Activated T-helper 1 cell treated with Interleukin-2 at 50 U/mL for 16 hours (primary cell): ENCODE measurements around the gene UGT1A7.

Experiments used
- DNase-seq: peaks from one replicate; pipeline ENCODE4 v3.0.0-alpha.2; 2020; ENCODE audit warnings: low read depth

The UGT1A7 gene

DNA sequence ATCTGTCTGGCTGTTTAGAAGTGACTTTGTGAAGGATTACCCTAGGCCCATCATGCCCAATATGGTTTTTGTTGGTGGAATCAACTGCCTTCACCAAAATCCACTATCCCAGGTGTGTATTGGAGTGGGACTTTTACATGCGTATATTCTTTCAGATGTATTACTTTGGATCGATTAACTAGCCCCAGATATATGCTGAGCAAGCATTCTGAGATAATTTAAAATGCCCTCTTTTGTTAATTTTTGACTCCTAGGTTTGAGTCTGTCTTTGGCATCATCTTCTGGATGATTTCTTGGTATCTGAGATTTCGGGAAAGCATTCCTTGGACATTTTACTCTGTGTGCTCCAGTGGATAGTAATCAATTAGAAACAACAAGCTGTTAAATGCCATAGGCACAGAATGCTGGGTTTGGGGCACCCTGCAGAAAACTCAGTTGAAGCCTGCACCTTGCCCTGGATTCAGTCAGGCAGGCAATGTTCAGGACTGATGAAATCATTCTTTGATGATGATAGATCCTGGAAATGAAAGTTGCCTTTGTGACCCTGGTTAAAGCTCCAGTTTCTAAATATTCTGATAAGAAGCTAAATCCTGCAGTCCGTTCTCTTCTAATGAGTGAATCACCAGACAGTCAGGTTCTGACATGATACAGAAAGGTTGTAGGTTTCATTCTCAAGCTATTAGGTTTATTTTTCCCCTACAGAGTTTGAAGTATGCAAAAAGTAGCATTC lies 79.5 kb downstream of the UGT1A7 start:
- no peak for DNase-seq

DNA sequence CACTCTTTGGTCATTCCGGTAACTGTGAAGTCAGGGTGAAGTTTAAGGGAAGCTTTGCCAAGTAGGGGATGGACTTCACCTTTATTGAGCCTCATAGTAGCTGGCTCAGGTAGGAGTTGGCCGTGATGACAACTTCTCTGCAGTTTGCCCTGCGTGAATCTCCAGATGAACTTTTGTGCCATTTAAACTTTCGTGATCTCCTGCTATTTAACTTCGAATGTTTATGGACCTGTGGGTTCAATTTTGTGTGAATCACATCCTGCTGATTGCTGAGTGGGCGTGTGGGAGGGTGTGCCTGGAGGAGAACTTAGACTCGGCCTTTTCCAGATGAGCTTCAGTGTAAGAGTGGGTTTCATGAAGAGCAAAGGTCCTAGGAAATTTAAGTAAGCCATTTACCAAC lies 82.6 kb downstream of the UGT1A7 start:
- DNase-seq: no peak

DNA sequence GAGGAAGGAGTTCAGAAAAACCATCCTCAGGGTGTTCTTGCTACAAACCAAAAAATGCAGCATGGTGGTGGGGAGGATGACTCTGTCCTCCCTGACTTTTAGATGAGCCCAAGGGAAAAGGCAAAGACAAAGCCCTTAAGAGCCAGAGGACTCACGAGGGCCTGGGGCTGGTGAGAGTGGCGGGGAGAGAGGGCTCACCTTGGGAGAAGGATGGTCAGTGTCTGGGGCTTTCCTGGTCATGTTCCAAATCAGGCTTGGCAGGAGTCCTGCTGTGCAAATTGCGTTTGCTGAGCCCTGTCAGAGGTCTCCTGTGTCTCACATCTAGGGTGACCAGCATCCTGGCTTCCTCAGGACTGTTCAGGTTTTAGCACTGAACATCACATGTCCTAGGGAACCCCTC lies 83.1 kb downstream of the UGT1A7 start:
- DNase-seq: no peak

DNA sequence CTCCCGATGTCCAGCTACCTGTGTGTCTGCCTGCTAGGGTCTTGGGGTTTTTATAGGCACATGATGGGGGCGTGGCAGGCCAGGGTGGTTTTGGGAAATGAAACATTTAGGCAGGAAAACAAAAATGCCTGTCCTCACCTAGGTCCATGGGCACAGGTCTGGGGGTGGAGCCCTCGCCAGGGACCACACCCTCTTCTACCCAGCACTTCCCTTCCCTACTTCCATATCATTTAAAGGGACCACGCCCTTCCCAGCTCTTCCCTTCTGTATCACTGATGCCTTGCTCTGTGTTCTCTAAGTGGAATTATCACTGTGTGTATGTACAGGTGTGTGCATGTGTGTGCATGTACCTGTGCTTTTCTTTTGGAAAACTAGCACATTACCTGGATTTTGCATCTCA lies 84.7 kb downstream of the UGT1A7 start:
- no peak for DNase-seq

DNA sequence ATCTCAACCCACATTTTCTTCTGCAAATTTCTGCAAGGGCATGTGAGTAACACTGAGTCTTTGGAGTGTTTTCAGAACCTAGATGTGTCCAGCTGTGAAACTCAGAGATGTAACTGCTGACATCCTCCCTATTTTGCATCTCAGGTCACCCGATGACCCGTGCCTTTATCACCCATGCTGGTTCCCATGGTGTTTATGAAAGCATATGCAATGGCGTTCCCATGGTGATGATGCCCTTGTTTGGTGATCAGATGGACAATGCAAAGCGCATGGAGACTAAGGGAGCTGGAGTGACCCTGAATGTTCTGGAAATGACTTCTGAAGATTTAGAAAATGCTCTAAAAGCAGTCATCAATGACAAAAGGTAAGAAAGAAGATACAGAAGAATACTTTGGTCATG lies 86.4 kb downstream of the UGT1A7 start:
- no peak for DNase-seq

DNA sequence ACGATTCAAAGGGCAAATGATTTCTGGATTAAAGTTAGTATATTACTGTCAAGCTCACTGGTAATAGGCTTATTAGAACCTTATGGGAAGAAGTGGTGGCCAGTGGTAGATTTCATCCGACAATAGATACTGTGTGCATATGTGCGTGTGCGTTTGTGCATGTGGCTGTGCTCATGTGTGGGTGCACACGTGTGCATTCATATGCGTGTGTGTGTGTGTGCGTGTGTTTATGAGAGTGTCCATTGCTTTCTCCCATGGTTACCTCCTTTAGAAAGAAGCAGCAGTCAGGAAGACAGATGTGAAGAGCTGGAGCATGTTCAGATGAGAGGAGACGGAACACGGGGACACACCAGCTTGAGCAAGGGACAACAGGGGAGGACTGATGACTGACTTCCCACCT lies 87.6 kb downstream of the UGT1A7 start:
- DNase-seq: no peak

DNA sequence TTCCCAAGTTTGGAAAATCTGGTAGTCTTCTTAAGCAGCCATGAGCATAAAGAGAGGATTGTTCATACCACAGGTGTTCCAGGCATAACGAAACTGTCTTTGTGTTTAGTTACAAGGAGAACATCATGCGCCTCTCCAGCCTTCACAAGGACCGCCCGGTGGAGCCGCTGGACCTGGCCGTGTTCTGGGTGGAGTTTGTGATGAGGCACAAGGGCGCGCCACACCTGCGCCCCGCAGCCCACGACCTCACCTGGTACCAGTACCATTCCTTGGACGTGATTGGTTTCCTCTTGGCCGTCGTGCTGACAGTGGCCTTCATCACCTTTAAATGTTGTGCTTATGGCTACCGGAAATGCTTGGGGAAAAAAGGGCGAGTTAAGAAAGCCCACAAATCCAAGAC lies 90.5 kb downstream of the UGT1A7 start:
- DNase-seq: no peak

DNA sequence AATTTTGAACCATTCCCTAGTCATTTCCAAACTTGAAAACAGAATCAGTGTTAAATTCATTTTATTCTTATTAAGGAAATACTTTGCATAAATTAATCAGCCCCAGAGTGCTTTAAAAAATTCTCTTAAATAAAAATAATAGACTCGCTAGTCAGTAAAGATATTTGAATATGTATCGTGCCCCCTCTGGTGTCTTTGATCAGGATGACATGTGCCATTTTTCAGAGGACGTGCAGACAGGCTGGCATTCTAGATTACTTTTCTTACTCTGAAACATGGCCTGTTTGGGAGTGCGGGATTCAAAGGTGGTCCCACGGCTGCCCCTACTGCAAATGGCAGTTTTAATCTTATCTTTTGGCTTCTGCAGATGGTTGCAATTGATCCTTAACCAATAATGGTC lies 90.9 kb downstream of the UGT1A7 start:
- DNase-seq: no peak

DNA sequence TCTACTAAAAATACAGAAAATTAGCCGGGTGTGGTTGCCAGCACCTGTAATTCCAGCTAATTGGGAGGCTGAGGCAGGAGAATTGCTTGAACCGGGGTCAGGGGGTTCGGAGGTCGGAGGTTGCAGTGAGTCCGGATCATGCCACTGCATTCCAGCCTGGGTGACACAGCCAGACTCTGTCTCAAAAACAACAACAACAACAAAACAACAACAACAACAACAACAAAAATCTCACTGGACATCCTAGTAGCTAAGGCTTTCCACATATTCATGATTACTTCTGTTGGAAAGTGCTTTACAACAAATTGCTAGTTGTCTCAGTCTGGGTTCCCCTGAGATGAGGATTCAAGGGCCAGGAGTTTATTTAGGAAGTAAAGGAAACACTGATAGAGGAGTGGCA lies 92.2 kb downstream of the UGT1A7 start:
- DNase-seq: no peak

DNA sequence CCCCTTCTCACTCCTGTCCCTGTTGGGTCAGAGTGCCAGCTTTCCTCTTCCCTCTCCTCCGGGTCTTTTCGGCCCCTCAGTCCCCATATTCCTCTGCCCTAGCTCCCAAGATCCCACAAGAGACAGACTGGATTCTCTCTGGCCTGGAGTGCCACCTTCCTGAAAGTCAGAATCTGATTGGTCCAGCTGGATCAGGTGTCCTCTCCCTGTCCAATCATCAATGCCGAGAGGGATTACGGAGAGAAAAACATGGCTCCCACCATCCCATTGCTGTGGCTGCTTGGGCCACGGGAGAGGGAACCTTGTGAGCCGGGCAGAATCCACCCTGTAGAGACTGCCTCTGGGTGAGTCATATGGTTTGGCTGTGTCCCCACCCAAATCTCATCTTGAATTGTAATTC lies 93.7 kb downstream of the UGT1A7 start:
- no peak for DNase-seq

DNA sequence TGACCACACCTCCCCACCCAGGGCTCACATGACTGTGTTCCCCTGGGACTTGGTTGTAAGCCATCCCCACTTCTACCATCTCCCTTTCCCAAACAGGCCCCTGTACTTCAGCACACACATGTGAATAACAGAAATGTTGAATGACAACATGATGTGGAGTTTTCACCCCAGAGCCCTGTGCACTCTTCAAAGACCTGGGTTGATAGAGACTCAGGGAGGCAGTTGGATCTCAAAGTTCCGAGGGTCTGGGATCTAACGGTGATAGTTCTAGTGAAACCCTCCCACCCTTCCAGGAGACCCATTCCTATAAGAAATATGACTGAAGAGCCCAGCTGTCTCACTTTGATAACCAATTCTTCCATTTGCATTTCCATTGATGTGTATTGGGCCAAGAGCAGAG lies 96.3 kb downstream of the UGT1A7 start, which contains the start of gene MROH2A:
Gene MROH2A, plus strand, starts transcription at position 301 of the 400 bp plus-strand sequence. CDS start 1,029 bp downstream, outside the sequence.
- no peak for DNase-seq

DNA sequence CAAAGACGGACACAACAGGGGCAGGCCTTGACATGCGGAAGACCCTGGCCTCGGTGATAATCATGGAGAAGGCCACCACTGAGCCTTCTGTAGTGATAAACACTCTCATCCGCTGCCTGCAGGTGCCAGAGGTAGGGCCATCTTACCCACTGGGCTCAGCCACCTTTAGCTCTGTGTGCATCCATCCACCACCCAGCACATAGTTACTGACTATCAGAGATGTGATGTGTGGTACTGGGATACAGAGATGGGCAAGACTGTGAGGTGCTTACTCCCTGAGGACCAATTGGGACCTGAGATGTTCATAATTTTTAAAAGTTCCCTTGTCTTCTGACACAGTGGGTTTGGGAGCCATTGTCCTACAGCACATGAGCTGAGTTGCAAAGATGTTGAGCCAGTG lies 98.0 kb downstream of the UGT1A7 start:
- no peak for DNase-seq

DNA sequence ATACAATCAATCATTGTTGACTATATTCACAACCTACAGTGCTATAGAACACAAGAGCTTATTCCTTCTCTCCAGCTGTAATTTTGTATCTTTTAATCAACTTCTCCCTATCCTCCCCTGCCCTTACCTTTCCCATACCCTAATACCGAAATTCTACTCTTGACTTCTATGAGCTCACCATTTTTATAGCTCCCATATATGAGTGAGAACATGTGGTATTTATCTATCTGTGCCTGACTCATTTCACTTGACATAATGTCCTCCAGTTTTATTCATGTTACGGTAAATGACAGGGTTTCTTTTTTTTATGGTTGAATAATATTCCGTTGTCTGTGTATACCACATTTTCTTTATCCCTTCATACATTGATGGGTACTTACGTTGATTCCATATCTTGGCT lies 99.1 kb downstream of the UGT1A7 start:
- no peak for DNase-seq

DNA sequence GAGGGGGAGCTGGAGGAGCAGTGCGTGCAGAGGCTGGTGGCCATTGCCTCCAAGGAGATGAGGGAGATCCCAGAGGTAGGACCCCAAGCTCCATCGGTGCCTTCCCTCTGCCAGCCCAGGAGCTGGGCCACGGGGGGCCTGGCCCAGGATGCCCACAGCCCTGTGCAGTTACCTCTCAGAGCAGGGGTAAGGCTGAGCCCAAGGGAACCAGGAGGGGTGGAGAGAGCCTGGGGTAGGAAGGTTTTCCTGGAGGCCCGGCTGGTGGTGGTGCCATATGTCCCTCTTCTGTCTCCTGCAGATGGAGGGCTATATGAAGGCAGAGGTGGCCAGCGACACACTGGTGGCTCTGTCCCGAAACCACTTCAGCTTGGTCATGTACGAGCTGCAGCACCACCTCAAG lies 107.9 kb downstream of the UGT1A7 start:
- no peak for DNase-seq

DNA sequence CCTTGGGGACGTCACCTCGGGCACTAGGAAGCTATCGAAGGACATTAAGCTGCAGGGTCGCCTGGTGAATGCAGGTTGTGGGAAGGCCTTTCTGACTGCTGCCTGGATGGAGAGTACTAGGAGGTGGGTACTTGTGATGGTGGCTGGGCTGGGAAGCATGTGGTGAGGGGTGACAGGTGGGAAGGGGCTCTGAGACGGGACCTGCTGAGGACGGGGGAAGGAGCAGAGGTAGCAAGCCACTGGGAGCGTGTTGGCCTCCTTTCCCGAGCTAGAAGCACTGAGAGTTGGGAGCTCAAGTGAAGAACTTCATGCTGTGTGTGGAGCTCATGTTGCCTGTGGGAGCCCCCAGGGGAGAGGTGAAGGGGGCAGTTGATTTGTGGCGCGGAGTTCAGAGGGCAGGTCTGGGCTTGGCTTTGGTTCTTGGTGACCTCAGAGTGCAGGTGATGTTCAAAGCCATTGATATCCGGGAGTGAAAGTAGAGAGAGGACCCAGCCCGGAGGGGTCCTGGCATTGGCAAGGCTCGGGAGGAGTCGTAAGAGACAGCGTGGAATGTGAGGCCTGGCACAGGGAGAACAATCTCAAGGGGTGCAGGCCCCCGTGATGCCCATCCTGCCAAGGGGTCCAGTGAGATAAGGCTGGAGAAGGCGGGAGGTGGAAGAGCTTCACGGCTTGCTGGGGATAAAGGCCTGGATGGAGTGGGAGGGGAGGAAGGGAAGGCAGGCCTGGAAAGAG lies 109.6 kb downstream of the UGT1A7 start:
- DNase-seq: no peak

DNA sequence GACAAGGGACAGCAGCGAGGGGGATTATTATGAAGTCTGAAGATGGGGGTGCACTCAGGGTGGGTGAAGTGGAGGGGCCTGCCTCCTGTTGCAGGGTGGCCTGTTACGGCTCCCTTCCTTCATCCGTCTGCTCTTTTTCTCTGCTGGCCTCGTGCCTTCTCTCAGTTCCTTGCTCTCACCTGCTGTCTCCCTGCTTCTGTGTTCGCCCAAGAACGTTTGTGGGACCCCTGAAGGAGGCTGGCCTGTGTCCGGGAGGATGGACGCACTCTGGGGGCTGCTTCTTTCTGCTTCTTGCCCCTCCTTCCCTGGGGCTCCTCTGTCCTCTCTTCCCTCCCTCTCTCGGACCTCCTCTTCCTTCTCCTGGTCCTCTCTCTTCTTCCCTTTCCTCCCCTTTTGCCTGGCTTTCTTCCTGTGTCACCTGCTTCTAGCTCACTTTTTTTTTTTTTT lies 110.2 kb downstream of the UGT1A7 start:
- no peak for DNase-seq

DNA sequence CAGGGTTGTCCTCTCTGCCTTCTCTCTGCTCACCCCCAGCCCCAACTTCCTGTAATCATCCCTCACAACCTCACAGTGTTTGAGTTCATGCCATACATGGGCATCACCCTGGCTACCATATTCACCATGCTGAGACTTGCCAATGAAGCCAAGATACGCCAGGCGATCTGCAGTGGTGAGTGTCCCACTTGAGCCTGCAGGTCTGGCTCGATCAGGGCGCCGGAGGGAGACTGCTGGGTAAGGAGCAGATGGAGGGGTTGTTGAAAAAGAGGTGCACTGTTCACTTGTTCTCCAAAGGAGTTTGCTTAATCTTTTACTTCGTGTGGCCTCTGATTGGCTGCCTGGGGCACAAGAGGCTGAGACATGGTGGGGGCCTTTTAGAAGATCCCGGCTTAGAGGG lies 111.0 kb downstream of the UGT1A7 start:
- DNase-seq: no peak

DNA sequence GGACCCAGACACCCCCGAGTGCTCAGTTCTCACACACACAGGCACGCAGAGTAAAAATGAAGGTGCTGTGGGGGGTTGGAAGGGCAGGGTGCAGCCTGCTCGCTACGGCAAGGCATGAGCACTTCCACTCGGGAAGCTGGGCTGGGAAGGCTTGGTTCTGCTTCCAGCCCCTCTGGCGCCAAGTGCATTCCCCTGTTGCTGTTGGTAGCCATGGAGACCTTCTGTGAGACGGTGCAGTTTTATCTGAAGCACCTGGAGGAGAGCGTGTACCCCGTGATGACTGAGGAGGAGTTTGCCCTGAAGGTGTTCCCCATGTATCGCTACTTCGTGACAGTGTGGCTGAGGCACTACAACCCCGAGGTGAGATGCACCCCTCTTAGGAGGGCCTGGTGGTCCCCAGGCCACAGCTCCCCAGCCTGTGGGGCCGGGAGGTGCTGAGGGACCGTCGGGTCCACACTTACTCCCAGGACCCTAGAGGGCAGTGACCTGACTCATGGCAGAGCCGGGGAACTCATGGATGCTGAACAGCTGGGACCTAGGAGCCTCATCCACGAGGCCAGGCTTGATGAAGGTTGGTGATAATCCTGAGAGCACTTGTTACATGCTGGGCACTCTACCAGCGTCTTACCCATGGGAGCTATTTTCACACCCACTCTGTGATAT lies 111.9 kb downstream of the UGT1A7 start:
- DNase-seq: no peak

DNA sequence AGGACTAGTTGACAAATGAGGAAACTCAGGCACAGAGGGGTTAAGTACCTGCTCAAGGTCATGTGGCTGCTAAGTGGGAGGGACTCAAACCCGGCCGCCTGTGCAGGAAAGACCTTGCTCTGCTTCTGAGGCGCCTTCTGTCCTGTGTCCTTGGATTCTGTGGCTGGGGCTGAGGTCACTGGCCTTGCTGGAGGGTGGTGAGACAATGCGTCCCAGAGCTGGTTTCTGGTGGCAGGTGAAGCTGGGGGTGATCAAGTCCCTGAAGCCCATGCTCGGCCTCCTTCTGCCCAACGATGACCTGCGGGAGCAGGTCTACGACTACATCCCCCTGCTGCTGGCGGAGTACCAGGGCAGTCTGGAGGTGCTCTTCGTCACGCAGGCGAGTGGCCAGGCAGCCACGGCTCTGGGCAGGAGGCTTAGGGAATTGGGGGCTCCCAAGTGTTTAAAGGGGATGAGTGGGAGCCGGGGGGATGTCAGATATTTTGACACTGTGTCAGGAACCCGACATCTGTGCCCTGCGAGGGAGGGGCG lies 112.5 kb downstream of the UGT1A7 start:
- no peak for DNase-seq

DNA sequence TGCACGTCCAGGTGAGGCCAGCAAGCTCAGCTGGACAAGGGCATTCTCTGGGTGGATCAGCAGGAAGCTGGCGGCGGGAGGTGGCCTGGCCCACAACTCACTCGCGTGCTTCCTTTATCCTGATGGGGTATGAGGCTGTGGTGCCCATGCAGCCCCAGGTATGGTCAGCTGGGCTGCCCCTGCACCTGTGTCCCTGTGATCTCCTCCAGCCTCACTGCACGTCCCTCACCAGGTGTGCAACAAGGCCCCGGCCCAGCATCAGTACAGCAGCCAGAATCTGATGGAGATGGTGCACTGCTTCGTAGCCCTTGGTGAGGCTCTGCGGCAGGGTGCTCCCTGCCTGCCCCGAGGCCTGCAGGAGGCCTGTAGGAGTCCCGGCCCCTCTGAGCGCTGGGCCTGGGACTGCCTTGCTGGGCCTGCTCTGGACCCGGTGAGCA lies 114.1 kb downstream of the UGT1A7 start:
- DNase-seq: no peak

DNA sequence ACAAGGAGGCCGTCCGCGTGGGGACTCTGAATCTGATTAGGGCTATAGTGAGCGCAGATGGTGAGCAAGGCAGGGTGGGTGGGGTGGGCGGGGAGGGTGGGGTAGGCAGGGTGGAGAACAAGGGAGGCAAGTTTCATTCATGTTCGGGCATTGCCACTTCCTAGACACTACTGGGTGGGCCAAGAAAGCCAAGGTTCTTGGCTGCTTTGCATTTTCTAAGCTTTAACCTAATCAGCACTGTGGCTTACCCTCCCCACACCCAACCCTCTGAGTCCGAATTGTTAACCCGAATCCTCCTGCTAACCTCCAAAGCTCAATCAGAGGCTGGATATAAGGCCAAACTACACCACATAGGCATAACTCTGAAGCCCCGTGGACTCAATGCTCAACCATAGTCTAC lies 114.6 kb downstream of the UGT1A7 start:
- no peak for DNase-seq

DNA sequence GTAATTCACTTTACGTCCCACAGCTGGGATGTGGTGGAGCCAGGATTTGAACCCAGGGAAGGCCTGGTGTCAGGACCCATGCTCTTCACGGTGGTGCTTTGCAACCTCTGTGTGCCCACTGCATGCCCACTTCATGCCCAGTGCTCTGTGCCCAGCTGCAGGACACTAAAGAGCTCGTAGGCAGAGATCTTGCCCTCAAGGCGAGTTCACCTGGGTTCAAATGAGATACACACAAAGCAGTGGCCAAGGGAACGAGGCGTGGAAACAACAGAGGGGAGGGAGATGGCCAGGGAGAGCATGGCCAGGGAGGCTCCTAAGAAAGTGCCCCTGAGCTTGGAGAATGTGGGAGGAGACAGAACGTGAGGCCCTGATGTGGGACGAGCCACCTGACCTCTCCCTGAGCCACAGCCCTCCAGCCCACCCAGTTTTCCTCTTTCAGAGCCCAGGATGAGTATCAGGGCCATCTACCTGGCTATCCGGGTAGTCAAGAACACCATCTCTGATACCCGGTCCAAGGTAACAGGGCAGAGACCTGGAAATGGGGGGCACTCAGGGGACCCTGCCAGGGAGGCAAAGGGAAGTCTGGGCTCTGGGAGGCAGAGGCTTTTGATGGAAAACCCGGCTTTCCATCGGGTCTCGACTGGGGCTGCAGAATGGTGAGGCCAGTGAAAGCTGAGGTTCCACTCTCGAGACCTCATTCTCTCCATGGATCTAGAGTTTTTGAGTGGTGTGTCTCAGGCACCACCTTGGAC lies 116.8 kb downstream of the UGT1A7 start:
- DNase-seq: no peak
